ENCODE data around the gene SLC44A1. TPM values are rescaled to one million over a fixed set of nuclear protein-coding genes. Genes with fewer than 3 reads are reported as not detected.

SLC44A1 gene
- polyA plus RNA-seq, 3 donors, result 6.9 to 52.1 (median 46.5) TPM

DNA sequence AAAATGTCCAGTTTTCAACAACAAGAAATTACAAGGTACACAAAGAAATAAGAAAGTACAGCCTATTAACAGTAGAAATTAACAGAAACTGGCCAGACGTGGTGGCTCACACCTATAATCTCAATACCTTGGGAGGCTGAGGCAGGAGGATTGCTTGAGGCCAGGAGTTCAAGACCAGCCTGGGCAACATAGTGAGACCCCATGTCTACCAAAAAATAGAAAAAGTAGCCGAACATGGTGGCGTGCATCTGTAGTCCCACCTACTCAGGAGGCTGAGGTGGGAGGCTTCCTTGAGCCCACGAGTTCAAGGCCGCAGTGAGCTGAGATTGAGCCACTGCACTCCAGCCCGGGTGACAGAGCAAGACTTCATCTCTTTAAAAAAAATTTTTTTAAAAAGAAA lies 161.9 kb downstream of the SLC44A1 start:
- TF ChIP-seq, protein P1, sequence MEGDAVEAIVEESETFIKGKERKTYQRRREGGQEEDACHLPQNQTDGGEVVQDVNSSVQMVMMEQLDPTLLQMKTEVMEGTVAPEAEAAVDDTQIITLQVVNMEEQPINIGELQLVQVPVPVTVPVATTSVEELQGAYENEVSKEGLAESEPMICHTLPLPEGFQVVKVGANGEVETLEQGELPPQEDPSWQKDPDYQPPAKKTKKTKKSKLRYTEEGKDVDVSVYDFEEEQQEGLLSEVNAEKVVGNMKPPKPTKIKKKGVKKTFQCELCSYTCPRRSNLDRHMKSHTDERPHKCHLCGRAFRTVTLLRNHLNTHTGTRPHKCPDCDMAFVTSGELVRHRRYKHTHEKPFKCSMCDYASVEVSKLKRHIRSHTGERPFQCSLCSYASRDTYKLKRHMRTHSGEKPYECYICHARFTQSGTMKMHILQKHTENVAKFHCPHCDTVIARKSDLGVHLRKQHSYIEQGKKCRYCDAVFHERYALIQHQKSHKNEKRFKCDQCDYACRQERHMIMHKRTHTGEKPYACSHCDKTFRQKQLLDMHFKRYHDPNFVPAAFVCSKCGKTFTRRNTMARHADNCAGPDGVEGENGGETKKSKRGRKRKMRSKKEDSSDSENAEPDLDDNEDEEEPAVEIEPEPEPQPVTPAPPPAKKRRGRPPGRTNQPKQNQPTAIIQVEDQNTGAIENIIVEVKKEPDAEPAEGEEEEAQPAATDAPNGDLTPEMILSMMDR (IDR thresholded peaks at IDR 0.05), result no peak
- H3K4me2 ChIP-seq (replicated peaks; ENCODE audit: extremely low read depth, low read length, poor library complexity, severe bottlenecking), result no peak overlapping the region
- no peak overlapping the region for H3K27ac Mint-ChIP-seq
- no peak for DNase-seq
- peaks cover 11 to 22% of the 10 kb centered on the region in 2 donors for H3K36me3 Mint-ChIP-seq
- WGBS (ENCODE audit: insufficient coverage), result 100% methylated on average over 4 of the region's 6 CpGs
- H3K4me1 ChIP-seq (ENCODE audit: control insufficient read depth in 1 of 2, insufficient read depth in 2 of 2, low read length in 2 of 2), result no peaks in the 10 kb centered on the region
- no peak overlapping the region for H3K9ac ChIP-seq (ENCODE audit: insufficient read depth, low read length, poor library complexity, severe bottlenecking)
- H3K79me2 ChIP-seq (ENCODE audit: insufficient read depth, low read length), result no peaks in the 10 kb centered on the region
- H3K36me3 ChIP-seq (replicated peaks in 1 of 2; ENCODE audit: control insufficient read depth in 1 of 2, insufficient read depth in 2 of 2, low read length in 2 of 2), result no peaks in the 10 kb centered on the region
- H3K27me3 Mint-ChIP-seq (ENCODE audit: low read depth in 3 of 3), result peaks cover 0 to 5% (median 0%) of the 10 kb centered on the region in 3 donors
- no peak overlapping the region for H3K4me3 Mint-ChIP-seq
- intact Hi-C loops (cut with micrococcal nuclease), result no loop called here
- peaks cover 0 to 4% of the 10 kb centered on the region in 2 donors for H3K9me3 ChIP-seq (replicated peaks in 1 of 2; ENCODE audit: control insufficient read depth in 1 of 2, insufficient read depth in 1 of 2, low read length in 2 of 2)
- no peak overlapping the region for H2AFZ ChIP-seq (ENCODE audit: insufficient read depth, low read depth, low read length, poor library complexity, severe bottlenecking)
- H3K9me3 Mint-ChIP-seq, result peaks cover 2 to 11% (median 7%) of the 10 kb centered on the region in 7 donors
- no peaks in the 10 kb centered on the region for H3K27me3 ChIP-seq (ENCODE audit: control insufficient read depth in 2 of 2, insufficient read depth in 2 of 2, low read length in 2 of 2)
- H4K20me1 ChIP-seq (ENCODE audit: insufficient read depth, low read length), result no peaks in the 10 kb centered on the region
- H3K27ac ChIP-seq (ENCODE audit: low read depth in 1 of 2, low read length in 2 of 2), result no peak overlapping the region
- no peak overlapping the region for H3K4me3 ChIP-seq (replicated peaks in 1 of 3; ENCODE audit: low read depth in 2 of 3, low read length in 3 of 3)
- no peaks in the 10 kb centered on the region for H3K4me1 Mint-ChIP-seq

DNA sequence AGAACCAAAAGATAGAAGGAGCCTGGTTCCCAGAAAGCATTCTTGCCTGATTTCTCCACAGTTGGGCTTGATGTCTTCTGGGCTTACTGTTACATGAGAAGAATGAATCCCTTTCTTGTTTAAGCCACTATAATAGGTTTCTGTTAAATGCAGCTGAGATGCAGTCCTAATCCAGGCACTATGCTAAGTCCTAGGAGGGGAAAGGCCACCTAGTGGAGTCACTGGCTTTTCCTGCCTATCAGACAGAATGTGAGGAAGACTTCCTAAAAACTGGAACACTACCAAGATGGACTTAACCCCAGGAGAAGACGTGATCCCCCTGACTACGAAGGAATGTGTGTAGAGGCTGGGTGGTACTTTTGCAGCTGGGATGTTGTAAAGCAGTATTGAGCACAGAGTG lies 169.1 kb downstream of the SLC44A1 start:
- no peak overlapping the region for H3K9ac ChIP-seq (ENCODE audit: insufficient read depth, low read length, poor library complexity, severe bottlenecking)
- intact Hi-C loops (cut with micrococcal nuclease), result no loop called here
- no CpG with 5 or more reads among the region's 2 CpGs for WGBS (ENCODE audit: insufficient coverage)

More for the DNA sequence above, 169.1 kb downstream of the SLC44A1 start:
- Histone ChIP-seq H3K4me2 (replicated peaks; ENCODE audit: extremely low read depth, low read length, poor library complexity, severe bottlenecking) (no peak overlapping the region), H3K27me3 (ENCODE audit: control insufficient read depth in 2 of 2, insufficient read depth in 2 of 2, low read length in 2 of 2) (no peaks in the 10 kb centered on the region), H3K36me3 (replicated peaks in 1 of 2; ENCODE audit: control insufficient read depth in 1 of 2, insufficient read depth in 2 of 2, low read length in 2 of 2) (no peaks in the 10 kb centered on the region), H3K79me2 (ENCODE audit: insufficient read depth, low read length) (no peaks in the 10 kb centered on the region), H3K9me3 (replicated peaks in 1 of 2; ENCODE audit: control insufficient read depth in 1 of 2, insufficient read depth in 1 of 2, low read length in 2 of 2) (peaks cover 0 to 4% of the 10 kb centered on the region in 2 donors), H3K27ac (ENCODE audit: low read depth in 1 of 2, low read length in 2 of 2) (no peak overlapping the region), H3K4me1 (ENCODE audit: control insufficient read depth in 1 of 2, insufficient read depth in 2 of 2, low read length in 2 of 2) (peaks cover 3% of the 10 kb centered on the region in 2 donors), H2AFZ (ENCODE audit: insufficient read depth, low read depth, low read length, poor library complexity, severe bottlenecking) (no peak overlapping the region), H4K20me1 (ENCODE audit: insufficient read depth, low read length) (no peaks in the 10 kb centered on the region), H3K4me3 (replicated peaks in 1 of 3; ENCODE audit: low read depth in 2 of 3, low read length in 3 of 3) (no peak overlapping the region)
- no peak for DNase-seq
- peak overlapping the region in 1 of 7 donors; percentile 40 for H3K27ac Mint-ChIP-seq
- TF ChIP-seq, protein P1 (IDR thresholded peaks at IDR 0.05), result no peak
- peaks cover 0 to 4% of the 10 kb centered on the region in 2 donors for H3K36me3 Mint-ChIP-seq
- H3K27me3 Mint-ChIP-seq (ENCODE audit: low read depth in 3 of 3), result peaks cover 0 to 2% (median 0%) of the 10 kb centered on the region in 3 donors
- H3K9me3 Mint-ChIP-seq, result peaks cover 0 to 8% (median 5%) of the 10 kb centered on the region in 7 donors
- H3K4me3 Mint-ChIP-seq, result no peak overlapping the region
- H3K4me1 Mint-ChIP-seq, result peaks cover 7% of the 10 kb centered on the region
